ENCODE results near the gene RNASET2.

RNASET2 gene

GRCh38 chr6:166944666-166945256 lies 11.6 kb downstream of the RNASET2 start:
- DNase-seq = no peak

DNA sequence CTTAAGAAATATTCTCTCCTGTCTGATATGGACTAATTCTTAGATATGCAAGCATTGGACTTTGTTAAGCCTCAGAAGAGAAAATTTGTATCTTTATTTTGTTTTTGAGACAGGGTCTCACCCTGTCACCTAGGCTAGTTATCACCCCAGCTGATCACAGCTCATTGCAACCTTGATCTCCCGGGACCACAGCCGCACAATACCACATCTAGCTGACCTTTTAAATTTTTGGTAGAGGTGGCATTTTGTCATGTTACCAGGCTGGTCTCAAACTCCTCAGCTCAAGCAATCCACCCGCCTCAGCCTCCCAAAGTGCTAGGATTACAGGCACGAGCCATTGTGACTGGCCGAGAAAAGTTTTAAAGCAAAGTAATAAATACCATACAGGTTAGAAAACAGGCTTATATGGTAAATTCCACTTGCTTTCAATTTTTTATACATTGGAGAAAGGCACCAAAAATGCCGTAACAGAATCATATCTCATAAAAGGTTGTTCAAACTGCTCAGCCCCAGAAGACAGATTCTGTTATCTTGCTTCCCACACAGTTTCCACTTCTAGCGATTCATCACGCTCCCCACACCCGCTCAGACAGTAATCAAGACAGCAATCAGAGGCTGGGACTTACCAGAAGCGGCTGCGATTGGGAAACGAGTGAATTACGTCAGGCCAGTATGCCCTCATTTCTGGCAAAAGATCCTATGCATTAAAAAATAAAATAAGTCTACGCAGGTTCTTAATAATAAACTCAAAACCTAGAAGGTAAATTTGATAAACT lies 13.8 kb downstream of the RNASET2 start:
- DNase-seq = no peak

GRCh38 chr6:166940643-166941068 lies 15.7 kb downstream of the RNASET2 start:
- DNase-seq = no peak

DNA sequence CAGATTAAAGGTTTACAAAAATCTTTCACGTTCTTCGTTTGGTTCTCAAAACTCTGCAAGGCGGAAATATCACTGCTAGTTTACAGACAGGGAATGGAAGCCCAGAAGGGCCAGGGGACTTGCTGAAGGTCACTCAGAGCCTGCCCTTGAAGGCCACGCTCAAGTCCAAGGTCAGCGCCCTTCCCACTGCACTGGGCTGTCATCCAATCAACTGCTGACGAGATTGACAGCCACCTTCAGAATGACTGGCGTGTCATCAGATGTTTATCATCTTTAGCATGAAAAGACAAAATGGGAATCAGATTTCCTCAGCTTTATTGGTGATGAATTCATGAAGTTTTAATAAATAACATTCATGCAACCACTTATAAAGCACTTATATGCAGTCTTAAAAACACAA lies 16.5 kb downstream of the RNASET2 start:
- no peak for DNase-seq

- DNase-seq = no peak
These were observed 17.0 kb downstream of the RNASET2 start for GRCh38 chr6:166939345-166939744.

DNA sequence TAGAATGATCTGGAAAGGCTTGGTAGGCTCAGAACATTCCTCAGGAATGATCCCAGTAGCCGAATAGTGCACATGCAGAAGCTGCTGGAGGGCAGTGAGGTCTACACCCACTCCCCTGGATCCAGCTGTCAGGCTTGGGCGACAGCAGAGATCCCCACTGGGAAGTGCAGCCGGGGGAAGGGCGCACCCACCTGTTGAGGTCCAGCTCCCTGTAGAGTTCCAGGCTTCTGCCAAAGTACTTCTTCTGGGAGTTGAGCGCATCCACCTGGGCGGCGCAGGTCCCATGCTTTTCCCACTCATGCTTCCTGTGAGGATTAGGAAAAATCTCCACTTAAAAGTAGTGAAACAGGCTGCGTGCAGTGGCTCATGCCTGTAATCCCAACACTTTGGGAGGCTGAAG lies 17.6 kb downstream of the RNASET2 start:
- no peak for DNase-seq

DNA sequence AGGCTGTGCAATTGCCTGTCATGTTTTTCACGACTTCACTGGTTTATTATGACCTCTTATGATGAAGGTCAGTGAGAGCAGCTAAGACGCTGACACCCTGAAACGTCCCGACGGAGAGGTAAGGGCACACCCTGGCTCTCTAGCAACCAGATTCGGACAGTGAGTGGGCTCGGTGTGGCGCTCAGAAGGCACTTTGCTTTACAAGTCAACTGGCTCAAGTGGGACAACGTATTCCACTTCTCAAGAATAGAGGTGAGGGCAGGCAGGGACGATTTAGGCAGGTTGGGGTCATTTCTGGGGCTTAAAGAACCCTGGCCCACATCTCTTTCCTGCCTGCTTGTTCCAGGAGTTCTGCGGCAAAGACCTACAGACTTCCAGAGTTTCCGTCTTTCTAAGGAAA lies 18.2 kb downstream of the RNASET2 start:
- DNase-seq = no peak

DNA sequence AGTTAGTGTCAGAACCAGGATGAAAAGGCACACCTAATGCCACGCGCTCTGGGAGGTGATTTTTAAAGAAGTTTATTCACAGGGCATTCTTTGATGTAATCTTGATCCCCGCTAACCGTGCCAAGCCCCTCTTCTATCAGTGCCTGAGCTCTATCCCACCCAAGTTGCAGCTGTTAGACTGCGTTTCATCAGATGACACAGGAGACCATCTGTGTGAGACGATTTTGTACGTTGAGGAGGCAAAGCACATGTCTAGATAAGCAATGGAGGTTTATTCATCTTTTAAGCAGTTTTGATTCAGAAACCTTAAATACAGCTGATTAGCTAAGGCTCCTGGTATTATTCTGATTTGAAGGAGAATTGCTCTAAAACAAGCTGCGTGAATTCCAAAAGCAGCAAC lies 18.6 kb downstream of the RNASET2 start:
- no peak for DNase-seq

DNA sequence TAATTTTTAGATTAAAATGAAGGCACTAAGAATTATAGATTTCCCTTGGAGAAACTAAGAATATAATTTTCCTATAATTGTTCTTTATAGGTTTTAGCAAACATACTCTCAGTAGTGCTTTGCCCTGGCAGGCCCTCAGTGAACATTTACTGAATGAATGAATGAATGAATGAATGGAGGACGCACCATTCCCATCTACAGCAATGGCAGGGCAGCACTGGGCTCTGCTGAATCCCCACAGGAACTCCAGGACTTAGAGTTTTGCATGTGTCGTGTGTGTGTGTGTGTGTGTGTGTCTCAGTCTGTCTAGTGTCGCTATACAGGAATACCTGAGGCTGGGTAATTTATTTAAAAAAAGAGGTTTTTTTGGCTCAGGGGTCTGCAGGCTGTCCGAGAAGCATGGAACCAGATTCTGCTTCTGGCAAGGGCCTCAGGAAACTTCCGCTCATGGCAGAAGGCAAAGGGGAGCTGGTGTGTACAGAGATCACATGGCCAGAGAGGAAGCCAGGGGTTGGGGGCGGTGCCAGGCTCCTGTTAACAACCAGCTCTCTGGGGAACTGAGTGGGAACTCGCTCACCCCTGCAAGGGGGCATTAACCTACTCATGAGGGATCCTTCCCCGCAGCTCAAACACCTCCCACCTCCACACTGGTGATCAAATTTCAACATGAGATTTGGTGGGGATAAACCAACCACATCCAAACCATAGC lies 20.1 kb downstream of the RNASET2 start:
- no peak for DNase-seq

GRCh38 chr6:166935353-166935752 lies 21.0 kb downstream of the RNASET2 start:
- no peak for DNase-seq

DNA sequence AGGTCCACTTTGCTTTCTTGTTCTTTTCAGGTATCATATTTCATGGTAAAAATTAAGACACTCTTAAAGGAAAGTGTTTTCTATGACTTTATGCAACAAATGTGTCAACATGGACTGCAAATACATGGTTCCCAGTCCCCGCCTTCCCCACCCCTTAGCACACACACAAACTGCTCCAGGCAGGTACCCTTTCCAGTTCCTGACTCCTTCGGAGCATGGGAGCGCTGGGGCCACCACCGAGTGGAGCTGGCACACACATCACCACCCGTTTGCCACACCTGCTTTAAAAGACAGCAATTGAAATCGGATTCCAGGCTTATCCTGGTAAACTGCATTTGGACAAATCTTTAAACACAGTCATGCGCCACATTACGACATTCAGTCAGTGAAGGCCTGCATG lies 22.2 kb downstream of the RNASET2 start:
- DNase-seq = no peak

DNA sequence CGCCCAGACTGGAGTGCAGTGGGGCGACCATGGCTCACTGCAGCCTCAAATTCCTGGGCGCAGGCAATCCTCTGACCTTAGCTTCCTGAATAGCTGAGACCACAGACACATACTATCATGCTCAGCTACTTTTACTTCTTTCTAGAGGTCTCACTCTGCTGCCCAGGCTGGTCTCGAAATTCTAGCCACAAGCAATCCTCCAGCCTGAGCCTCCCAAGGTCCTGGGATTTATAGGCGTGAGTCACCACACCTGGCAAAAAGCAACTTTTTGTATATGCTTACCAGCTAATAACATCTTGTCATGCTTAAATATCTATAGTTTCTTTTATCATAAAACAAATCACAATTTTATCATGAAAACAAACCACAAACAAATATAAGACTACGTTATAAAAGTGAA lies 23.0 kb downstream of the RNASET2 start:
- no peak for DNase-seq

- DNase-seq = no peak
These were observed 23.7 kb downstream of the RNASET2 start for GRCh38 chr6:166932616-166933015.

DNA sequence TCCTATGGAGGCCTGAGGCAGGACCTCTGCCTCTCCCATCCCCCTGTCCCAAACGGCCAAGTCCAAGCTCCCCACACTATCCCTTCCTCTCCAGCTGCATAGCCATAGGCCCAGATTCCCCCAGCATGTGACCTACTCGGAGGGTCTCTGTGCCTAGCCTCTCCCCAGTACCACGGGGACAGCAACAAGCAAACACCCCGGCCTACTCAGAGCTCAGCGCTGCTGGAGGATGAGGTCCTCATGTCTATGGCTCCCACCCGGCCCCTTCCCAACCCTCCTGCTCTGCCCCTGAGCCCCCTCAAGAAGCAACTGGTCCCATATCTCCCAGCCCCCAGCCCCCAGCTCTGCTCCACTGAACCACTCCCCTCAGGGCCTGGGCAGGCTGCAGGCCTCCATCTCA lies 24.2 kb downstream of the RNASET2 start:
- DNase-seq = no peak

GRCh38 chr6:166931426-166931970 lies 24.9 kb downstream of the RNASET2 start:
- DNase-seq = no peak

- no peak for DNase-seq
These were observed 25.9 kb downstream of the RNASET2 start for GRCh38 chr6:166930354-166930891.

GRCh38 chr6:166929542-166930189 lies 26.7 kb downstream of the RNASET2 start:
- DNase-seq = no peak

DNA sequence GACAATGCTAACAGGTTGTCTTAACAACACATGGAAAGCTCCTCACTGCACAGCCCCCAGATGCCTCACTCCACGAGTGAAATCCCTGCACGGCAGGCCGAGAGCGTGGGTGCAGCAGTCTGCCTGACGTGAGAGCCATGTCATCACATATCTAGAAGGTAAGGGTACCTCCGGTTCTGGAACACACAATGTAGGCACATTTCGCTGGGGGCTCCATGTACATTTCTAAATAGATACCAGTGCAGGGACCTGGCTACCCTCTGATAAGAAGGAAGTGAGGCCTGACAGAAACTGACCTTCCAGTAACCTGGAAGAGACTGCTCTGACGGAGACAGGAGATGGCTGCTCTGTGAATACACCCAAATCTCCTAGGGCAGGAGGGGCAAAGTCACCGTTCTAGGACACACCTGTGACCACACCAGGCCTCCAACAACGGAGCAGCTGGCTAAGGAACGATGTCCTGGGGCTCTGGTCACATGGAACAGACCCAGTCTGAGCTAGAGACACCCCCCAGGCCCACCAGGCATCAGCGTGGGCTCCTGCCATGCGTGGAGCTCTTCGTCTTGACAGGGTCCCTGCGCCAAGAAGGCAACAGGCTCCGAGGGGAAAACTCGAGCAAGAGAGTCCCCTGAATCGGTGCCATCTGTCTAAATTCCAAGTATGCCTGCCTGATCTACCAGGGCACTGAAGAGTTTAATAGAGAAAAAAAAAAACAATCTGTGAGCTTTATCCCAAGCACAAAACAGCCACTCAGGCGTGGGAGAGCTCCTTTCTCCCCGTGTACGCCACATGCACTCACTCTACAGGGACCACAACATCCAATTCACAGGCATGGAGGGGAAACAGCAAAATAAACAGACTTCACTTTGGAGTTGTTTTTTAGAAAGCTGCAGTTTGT lies 27.5 kb downstream of the RNASET2 start:
- no peak for DNase-seq

DNA sequence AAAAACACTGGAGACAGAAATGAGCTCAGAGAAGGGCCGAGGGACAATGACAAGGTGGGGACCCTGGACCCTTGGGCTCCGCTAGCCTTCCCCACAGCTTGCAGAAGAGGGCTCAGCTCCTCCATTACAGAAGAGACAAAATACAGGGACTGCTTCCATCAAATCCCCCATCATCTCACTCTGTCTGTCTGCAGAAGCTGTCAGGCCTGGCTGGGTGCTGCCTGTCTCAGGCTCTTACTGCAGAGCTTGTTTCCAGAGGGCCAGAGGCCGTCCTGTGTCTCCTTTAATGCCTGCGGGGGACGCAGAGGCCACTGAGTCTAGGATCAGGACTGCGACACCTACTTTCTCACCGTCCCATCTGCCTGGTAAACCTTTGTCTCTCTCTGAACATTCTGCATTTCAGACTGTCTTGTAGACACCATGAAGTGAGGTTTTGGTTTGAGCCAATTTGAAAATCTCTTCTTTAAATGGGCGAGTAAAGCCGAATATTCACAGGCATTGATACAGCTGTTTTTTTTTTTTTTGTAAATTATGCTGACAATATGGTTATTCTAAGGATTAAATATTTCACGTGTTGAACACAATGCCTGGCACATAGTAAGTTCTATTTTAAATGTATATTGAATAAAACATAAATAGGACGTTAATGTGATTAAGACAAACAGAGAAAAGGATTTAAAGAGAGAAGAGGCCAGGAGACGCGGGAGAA lies 28.3 kb downstream of the RNASET2 start:
- no peak for DNase-seq

DNA sequence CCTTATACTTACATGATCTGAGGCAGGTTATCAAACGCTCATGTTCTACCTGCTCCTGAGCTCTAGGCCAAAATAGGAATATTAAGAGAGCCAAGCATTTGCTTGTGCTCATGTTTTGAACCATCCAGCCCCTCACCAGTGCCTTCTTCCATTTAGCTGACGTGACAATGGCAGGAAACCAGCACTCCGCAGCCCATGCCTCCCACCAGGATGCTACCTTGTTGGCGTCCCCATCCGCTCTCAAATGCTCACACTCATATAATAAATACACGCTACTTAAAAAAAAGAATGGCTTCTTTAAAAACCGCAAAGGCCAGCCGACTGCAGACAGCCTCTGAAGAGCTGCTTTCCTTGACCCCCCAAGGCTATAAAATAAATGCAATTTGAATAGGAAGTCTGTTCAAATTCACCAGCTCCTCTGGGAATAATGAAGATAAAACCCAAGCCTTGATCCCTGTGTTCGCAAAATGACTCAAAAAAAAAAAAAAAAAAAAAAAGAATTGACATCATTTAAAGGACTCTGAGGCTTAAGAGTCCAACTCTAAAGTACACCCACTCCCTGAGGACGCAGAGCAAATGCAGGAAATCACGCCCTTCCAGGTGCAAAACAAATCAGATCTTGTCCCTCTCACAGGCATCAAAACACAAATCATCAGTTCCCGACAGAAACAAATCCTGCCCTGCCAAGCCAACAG lies 29.0 kb downstream of the RNASET2 start:
- no peak for DNase-seq

- DNase-seq = no peak
These were observed 29.6 kb downstream of the RNASET2 start for GRCh38 chr6:166926748-166927147.

Measured in SIG-M5 (cell line).